ENCODE data around the gene PRPF19.

The PRPF19 gene

DNA sequence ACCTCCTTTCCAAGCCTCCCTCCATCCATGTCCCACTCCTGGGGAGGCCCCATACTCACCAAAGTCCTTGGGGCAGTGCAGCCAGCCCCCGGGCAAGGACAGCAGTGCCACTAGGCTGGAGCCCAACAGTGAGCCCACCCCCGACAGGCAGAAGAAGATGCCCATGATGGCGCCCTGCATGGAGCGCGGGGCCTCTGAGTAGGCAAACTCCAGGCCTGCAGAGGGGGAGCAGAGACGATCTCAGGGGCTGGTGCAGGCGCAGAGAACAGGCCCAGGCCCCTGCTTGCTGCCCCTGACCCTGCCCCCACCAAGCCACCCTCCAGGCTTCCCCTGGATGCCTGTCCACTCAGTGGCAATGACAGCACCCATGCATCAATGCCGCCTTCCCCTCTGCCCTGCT is 31.4 kb upstream of the PRPF19 start:
- DNase-seq (ENCODE audit: low read depth in 2 of 2): no peak

DNA sequence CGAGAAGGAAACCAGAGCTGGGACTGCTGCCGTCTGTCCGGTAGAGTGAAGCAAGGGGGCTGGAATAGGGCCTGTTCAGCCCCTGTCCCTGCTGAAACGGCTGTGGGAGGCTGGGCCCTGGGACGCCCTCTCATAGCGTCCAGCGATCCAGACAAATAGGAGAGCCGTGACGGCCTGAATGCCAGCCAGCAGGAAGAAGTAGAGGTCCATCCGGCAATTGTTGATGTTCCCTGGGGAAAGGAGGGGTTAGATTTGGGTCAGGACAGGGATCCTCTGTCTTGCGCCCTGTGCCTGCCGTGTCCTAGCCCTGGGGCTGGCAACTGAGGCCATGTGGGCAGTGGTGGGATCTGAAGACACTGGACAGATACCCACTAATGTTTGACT is 30.8 kb upstream of the PRPF19 start:
- no peak for DNase-seq (ENCODE audit: low read depth in 2 of 2)

DNA sequence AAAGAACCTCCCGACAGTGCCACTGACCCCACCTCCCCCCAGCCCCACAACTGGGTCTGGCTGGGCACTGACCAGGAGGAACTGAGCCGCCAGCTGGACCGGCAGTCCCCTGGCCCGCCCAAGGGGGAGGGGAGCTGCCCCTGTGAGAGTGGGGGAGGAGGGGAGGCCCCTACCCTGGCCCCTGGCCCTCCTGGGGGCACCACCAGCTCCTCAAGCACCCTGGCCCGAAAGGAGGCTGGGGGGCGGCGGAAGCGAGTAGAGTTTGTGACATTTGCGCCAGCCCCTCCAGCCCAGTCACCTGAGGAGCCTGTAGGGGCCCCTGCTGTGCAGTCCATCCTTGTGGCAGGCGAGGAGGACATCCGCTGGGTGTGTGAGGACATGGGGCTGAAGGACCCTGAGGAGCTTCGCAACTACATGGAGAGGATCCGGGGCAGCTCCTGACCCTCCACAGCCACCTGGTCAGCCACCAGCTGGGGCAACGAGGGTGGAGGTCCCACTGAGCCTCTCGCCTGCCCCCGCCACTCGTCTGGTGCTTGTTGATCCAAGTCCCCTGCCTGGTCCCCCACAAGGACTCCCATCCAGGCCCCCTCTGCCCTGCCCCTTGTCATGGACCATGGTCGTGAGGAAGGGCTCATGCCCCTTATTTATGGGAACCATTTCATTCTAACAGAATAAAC is 30.2 kb upstream of the PRPF19 start:
- DNase-seq (ENCODE audit: low read depth in 2 of 2): no peak

DNA sequence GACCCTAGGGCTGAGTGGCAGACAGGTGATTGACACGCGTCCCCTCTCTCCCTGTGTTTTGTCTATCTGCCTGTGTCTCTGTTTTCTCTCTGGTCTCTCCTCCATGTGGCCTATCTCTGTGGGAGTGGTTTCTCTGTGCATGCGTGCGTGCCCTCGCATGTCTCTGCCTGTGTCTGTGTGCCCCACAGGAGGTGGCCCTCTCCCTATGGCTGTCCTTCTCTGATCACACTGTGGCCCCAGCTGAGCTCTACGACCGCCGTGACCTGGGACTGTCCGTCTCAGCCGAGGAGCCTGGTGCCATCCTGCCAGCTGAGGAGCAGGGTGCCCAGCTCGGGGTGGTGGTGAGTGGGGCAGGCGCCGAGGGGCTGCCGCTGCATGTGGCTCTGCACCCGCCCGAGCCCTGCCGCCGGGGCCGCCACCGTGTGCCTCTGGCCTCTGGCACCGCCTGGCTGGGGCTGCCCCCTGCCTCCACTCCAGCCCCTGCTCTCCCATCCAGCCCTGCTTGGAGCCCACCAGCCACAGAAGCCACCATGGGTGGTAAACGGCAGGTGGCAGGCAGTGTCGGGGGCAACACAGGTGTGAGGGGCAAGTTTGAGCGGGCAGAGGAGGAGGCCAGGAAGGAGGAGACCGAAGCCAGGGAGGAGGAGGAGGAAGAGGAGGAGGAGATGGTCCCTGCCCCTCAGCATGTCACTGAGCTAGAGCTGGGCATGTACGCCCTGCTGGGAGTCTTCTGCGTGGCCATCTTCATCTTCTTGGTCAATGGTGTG is 29.5 kb upstream of the PRPF19 start:
- DNase-seq (ENCODE audit: low read depth in 2 of 2): no peak

DNA sequence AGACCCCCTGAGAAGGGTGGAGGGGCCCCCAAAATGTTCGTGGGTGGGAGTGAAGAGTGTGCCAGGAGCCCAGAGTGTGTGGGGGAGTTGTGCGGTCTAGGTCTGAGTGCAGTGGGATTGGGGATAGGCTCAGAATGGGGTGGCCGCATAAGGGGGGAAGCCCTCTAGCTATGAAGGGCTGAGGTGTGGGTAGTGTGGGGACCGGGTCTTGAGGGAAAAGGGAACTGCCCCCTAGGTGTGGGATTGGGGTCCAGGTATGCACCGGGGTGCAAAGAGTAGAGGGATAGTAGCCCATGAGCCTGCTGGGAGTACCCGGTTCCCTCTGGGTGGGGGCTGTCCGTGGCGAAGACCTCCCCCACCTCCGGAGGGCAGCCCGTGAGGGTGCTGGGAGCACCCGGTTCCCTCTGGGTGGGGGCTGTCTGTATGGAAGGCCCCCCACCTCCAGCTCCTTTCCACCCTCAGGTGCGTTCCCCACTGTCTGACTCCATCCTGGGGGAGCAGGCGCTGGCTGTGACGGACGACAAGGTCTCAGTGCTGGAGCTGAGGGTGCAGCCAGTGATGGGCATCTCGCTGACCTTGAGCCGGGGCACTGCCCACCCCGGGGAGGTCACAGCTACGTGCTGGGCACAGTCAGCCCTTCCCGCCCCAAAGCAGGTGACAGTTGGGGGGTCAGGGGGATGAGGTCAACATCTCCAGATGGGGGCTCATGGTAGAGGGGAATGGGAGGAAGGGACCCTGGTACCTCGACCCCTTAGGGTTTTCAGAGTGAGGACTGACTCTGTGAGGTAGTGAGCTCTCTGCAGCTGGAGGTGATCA is 28.6 kb upstream of the PRPF19 start:
- DNase-seq (ENCODE audit: low read depth in 2 of 2): no peak

DNA sequence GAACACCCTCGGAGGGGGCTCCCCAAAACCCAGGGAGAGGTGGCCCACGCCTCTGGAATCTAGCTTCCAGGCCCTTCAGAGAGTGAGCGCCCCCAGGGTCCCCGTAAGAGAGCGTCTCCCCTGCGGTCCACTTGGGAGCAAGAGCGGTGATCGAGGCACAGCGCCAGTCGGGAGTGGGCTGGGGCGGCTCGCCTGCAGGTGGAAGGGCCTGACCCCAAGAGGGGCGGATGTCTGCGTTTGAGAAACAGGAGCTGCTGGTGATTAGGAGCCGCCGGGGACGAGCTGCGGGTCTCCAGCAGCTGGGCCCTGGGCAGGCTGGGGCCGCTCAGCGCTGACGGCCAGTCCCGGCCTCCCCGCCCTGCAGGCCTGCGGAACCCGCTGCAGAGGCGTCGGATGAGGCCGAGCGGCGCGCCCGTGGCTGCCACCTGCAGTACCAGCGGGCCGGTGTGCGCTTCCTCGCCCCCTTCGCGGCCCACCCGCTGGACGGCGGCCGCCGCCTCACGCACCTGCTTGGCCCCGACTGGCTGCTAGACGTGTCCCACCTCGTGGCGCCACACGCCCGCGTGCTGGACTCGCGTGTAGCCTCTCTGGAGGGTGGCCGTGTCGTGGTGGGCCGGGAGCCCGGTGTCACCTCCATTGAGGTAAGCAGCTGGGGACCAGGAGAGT is 27.9 kb upstream of the PRPF19 start:
- DNase-seq (ENCODE audit: low read depth in 2 of 2): no peak

DNA sequence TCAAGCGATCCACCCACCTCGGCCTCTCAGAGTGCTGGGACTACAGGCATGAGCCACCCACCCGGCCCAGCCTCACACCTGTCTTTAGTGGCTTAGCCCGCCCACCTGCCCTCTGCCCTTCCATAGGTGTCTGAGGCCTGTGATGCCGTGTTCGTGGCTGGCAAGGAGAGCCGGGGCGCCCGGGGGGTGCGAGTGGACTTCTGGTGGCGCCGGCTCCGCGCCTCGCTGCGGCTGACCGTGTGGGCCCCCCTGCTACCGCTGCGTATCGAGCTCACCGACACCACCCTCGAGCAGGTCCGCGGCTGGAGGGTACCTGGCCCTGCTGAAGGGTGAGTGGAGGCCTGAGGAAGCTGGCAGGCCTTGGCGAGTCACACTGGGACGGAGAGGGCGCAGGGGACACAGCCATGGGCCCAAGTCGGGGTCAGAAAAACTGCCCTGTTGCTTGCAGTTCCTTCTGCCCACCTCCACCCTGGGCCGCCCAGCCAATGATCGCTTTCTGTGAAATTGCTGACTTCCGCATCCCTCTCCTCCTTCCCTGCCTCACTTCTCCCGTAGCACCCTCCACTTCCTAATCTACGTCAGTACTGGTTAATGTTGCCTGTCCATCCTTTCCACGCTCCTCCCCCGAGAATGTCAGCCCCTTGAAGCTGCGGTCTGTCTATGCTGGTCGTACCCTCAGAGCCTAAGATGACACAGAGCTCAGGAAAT is 27.2 kb upstream of the PRPF19 start:
- DNase-seq (ENCODE audit: low read depth in 2 of 2): no peak

DNA sequence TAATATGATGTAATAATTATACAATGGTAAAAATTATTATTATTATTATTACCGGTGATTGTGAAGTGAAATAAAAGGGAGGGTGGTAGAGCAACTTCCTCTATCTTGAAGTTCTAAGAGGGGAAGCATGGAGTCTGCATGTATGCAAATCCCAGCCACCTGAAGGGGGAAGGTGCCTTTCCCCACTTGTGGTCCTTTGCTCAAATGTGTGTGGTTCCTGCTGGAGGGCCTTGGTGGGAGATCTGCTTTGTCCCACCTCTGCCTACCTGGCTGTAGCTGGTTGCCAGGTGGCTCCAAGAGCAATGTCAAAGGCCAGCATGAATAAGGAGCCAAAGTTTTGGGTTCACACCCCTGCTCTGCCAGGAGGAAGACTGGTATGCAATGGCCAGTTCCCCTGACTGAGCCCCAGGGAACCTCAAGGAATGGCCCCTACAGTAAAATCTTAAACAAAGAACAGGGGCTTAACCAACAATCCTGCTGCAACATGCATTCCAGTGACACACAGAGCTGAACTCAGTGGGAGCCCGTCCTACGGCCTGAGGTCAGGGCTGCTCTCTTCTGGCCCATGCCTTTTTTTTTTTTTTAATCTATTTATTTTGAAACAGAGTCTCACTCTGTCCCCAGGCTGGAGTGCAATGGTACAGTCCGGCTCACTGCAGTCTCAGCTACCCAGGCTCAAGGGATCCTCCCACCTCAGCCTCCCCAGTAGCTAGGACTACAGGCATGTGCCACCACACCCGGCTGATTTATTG is 26.4 kb upstream of the PRPF19 start:
- no peak for DNase-seq (ENCODE audit: low read depth in 2 of 2)

DNA sequence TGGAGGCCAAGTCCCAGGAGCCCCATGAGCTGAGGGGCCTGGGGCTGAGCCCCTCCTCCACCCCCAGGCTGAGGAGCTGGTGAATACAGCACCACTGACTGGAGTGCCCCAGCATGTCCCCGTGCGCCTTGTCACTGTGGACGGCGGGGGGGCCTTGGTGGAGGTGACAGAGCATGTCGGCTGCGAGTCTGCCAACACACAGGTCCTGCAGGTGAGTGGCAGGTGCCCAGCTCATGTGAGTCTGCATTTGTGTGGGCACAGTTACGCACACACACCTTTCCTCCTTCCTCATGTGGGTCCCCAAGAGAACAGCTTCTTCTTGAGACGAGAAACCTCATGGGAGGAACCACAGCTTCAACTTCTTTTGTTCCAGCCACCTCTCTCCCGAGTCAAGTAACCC is 25.5 kb upstream of the PRPF19 start:
- no peak for DNase-seq (ENCODE audit: low read depth in 2 of 2)

DNA sequence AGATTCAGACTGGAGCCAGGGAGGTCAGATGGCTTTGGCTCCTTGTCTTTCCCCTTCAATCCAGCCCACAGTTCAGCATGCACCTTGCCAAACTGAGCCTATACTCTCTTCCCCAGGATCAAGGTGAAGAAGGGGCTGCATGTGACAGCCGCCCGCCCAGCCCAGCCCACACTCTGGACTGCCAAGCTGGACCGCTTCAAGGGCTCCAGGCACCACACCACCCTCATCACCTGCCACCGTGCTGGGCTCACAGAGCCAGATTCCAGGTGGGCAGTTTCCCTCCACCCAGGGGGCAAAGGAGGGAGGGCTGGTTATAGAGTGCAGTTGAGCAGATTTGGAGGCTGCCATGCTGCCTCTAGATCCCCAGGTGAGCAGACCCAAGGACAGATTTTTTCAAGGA is 24.0 kb upstream of the PRPF19 start:
- DNase-seq (ENCODE audit: low read depth in 2 of 2): no peak

DNA sequence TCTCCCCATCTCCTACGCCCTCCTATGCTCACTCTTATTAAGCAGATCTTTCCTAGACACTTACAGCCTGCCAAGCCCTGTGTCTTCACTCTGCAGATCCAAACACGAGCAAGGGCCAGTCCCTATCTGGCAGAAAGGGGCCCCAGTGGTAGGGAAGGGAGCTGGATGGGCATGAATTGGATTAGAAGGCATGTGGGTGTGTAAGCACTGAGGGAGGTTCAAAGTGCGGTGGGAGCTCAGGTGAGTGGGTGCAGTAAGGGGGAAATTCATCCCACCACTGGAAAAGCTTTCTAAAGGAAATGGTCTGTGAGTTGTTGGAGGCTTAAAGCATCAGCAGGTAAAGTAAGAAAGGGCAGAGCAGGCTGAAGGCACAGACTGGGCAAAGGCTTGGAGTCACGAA is 23.4 kb upstream of the PRPF19 start:
- DNase-seq (ENCODE audit: low read depth in 2 of 2): no peak

DNA sequence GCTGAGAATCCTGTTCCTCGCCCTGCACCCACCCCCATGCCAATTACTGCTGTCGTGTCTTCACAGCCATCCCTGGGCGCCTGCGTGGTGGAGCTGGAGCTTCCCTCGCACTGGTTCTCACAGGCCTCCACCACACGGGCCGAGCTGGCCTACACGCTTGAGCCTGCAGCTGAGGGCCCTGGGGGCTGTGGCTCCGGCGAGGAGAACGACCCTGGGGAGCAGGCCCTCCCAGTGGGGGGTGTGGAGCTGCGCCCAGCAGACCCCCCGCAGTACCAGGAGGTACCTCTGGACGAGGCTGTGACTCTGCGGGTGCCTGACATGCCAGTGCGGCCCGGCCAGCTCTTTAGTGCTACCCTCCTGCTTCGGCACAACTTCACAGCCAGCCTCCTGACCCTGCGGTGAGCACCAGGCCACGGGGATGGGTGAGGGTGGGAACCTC is 22.2 kb upstream of the PRPF19 start:
- DNase-seq (ENCODE audit: low read depth in 2 of 2): no peak

DNA sequence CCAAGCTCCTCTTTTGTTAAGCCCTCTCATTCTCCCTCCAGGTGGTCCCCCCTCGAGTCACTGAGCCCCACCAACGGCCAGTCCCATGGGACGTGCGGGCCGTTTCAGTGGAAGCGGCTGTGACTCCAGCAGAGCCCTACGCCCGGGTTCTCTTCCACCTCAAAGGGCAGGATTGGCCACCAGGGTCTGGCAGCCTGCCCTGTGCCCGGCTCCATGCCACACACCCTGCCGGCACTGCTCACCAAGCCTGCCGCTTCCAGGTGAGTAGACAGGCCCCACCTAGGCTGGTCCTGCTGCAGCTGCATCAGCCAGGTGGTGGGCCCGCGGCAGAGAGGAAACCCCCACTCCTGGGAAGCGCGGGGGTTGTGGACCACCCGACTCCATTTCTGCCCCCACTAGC is 21.2 kb upstream of the PRPF19 start:
- DNase-seq (ENCODE audit: low read depth in 2 of 2): no peak

DNA sequence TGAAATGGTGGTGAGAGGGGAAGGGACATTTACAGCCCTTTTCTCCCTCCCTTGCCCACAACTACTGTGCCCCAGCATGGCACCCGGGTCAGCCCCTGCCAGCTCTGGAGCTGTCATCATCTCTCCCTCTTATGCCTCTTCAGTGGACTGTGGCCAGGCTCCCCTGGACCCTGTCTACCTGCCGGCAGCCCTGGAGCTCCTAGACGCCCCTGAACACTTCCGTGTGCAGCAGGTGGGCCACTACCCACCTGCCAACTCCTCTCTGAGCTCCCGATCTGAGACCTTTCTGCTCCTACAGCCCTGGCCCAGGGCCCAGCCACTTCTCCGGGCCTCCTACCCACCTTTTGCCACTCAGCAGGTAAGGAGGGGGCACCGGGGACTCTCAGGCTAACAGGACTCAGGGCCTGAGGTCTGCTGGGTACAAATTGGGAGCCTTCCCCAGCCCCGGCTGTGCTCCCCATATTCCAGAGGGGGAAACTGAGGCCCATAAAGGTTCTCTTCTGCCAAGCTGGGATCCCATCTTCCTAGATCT is 20.7 kb upstream of the PRPF19 start:
- no peak for DNase-seq (ENCODE audit: low read depth in 2 of 2)

DNA sequence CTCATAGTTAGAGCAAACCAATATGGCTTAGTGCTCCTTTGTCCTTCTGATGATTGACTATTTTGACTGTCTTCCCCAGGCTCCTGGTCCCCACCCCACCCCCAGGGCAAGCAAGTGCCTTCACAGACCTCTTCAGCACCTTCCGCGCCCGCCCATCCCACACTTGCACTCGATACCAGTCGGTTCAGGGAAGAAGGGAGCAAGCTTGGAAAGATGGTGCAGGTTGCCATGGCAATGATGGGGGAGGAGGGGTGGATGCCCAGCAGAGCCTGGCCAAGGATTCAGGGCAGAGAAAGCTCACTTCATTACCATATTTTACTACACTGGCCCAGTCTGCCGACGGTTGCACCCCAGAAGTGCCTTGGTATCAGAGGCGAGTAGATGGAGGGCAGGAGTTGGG is 20.1 kb upstream of the PRPF19 start:
- DNase-seq (ENCODE audit: low read depth in 2 of 2): no peak

DNA sequence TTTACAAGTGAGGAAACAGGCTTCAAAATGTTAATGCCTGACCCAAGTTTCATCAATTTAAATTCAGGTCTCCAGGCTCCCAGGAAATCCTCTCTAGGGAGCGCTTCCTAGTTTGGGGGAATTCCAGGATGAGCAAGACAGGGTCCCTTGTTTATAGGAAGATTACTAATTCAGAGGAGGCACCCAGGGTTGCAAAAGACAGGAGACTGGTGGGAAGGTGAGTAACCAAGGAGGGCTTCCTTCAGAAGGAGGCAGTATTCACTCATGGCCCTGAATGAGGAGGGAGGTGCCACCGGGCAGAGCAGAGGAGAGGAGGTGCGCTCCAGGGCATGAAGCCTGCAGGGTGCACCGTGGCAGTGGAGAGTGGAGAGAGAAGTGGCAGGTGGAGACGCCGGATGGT is 19.5 kb upstream of the PRPF19 start:
- no peak for DNase-seq (ENCODE audit: low read depth in 2 of 2)

DNA sequence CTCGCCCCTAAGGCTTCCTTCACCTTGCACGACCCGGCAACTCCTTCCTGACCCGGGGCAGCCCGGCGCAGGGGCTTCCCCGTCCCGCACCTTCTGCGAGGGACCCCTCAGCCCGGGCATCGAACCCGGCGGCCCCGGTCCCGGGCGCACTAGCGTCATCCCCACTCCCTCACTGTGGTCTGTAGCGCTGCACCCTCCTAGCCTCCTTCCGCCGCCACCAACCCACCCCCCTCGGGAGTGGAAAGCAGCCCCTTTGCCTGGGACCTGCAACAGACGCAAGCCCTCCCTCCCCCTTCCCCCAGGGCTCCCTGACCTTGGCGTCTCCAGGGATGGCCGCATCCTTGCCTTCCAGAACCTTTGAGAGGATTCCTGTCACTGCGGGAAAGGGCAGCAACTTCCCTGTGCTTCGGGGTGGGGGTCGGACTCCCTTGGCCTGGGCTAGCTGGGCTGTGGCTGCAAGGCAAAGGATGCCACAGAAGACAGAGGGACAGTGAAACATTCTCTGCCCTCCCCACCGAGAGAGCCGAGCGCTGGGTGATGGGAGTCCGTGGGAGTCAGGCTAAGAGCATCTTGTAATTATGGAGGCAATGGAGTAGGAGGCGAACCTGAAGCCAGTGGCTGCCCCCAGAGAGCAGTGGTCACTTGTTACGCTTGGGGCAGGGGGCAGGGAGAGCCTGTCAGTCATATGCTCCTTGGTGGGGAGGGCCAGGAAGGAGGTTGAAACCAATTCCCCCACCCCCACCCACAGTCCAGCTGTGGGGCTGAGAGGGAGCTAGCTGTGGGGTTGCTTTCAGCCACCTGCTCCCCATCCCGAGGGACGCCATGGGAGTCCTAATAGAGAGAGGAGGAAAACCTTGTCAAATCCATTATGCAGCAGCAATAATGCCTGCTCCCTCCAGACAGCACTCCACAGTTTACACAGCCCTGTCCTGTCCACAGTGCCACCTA is 18.8 kb upstream of the PRPF19 start:
- DNase-seq (ENCODE audit: low read depth in 2 of 2): no peak

DNA sequence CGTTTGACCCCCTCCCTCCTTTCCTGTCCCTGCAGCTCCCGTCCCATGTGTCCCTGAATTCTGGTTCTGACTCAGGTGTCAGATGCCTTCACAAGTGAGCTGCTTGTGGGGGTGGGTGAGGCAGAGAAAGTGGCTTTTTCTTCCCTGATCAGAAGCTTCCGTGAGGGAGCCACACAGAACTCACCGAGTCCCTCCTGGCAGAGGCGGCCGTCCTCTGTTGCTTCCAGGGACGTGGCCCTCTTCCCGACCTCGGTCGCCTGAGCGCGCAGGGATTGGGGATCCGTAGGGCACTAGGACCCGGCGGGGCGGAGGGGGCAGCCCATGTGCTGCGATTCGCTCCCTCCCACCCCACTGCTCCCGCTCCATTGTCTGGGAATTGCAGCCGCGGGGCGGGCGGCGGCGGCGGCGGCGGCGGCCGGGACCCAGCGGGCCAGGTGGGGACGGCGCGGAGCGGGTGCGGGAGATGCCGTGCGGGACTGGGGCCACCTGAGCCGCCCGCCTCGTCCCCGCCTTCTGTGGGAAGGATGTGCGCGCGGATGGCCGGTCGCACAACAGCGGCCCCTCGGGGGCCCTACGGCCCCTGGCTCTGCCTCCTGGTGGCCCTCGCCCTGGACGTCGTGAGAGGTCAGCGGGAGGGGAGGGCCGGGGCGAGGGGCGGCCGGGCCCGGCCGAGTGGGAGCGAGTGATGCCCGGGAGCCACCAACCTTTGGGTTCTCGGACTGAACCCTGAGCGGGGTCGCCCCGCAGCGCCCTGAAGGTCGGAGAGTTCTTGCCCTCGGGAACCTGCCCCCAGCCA is 17.9 kb upstream of the PRPF19 start, which contains the start of gene TMEM132A:
TSS of gene TMEM132A (plus strand) at position 351 of the 796 bp plus-strand sequence. CDS start at position 525, 174 bp downstream.
- DNase-seq (ENCODE audit: low read depth in 2 of 2): no peak

DNA sequence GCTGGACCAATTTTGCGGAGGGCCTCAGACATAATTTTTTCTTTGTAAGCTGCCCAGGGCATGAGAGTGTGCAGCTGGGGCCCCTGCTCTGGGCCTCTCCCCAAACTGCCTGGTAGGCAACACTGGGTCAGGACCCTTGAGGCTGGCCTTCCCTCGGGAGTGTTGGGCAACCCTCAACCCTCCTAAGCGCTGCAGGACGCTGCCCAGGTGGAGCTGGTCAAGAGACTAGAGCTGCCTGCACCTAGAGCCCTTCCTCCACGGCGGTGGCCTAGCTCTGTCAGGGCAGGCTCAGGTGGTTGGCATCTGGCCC is 17.4 kb upstream of the PRPF19 start:
- DNase-seq (ENCODE audit: low read depth in 2 of 2): no peak

All from activated CD8-positive, alpha-beta memory T cell treated with anti-CD3 and anti-CD28 coated beads for 4 hours (primary cell).